Measurements from ENCODE around the gene CCDC85C. TPM values are rescaled to one million over a fixed set of nuclear protein-coding genes. Genes with fewer than 3 reads are reported as not detected.

CCDC85C gene
- total and polyA plus RNA-seq, 2 experiments from 2014 or later: 4.5 to 24.9 TPM

DNA sequence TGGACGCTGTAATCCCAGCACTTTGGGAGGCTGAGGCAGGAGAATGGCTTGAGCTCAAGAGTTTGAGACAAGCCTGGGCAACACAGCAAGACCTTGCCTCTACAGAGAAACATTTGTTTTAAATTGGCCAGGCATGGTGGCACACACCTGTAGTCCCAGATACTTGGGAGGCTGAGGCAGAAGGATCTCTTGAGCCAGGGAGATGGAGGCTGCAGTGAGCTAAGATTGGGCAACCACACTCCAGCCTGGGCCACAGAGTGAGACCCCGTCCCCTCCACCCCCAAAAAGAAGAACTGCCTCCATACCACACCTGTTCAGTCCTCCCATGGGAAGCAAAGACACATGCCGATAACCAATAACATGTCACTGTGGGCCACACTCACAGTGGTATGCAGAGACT lies 19.2 kb downstream of the CCDC85C start (continued):
- TF ChIP-seq ZNF331 (CRISPR knock-in tag; IDR thresholded peaks at IDR 0.05; ENCODE audit: low read depth) (no peak), POLR2AphosphoS5 (IDR thresholded peaks at IDR 0.05; ENCODE audit: low read depth) (no peak), JUNB (IDR thresholded peaks at IDR 0.05; ENCODE audit: unreplicated experiment) (no peak), CREB1 (CRISPR knock-in tag; IDR thresholded peaks at IDR 0.05; ENCODE audit: low read depth) (no peak), EZH2 (IDR thresholded peaks at IDR 0.05; ENCODE audit: low read depth, unreplicated experiment) (no peak)
- TF ChIP-seq, protein P1, sequence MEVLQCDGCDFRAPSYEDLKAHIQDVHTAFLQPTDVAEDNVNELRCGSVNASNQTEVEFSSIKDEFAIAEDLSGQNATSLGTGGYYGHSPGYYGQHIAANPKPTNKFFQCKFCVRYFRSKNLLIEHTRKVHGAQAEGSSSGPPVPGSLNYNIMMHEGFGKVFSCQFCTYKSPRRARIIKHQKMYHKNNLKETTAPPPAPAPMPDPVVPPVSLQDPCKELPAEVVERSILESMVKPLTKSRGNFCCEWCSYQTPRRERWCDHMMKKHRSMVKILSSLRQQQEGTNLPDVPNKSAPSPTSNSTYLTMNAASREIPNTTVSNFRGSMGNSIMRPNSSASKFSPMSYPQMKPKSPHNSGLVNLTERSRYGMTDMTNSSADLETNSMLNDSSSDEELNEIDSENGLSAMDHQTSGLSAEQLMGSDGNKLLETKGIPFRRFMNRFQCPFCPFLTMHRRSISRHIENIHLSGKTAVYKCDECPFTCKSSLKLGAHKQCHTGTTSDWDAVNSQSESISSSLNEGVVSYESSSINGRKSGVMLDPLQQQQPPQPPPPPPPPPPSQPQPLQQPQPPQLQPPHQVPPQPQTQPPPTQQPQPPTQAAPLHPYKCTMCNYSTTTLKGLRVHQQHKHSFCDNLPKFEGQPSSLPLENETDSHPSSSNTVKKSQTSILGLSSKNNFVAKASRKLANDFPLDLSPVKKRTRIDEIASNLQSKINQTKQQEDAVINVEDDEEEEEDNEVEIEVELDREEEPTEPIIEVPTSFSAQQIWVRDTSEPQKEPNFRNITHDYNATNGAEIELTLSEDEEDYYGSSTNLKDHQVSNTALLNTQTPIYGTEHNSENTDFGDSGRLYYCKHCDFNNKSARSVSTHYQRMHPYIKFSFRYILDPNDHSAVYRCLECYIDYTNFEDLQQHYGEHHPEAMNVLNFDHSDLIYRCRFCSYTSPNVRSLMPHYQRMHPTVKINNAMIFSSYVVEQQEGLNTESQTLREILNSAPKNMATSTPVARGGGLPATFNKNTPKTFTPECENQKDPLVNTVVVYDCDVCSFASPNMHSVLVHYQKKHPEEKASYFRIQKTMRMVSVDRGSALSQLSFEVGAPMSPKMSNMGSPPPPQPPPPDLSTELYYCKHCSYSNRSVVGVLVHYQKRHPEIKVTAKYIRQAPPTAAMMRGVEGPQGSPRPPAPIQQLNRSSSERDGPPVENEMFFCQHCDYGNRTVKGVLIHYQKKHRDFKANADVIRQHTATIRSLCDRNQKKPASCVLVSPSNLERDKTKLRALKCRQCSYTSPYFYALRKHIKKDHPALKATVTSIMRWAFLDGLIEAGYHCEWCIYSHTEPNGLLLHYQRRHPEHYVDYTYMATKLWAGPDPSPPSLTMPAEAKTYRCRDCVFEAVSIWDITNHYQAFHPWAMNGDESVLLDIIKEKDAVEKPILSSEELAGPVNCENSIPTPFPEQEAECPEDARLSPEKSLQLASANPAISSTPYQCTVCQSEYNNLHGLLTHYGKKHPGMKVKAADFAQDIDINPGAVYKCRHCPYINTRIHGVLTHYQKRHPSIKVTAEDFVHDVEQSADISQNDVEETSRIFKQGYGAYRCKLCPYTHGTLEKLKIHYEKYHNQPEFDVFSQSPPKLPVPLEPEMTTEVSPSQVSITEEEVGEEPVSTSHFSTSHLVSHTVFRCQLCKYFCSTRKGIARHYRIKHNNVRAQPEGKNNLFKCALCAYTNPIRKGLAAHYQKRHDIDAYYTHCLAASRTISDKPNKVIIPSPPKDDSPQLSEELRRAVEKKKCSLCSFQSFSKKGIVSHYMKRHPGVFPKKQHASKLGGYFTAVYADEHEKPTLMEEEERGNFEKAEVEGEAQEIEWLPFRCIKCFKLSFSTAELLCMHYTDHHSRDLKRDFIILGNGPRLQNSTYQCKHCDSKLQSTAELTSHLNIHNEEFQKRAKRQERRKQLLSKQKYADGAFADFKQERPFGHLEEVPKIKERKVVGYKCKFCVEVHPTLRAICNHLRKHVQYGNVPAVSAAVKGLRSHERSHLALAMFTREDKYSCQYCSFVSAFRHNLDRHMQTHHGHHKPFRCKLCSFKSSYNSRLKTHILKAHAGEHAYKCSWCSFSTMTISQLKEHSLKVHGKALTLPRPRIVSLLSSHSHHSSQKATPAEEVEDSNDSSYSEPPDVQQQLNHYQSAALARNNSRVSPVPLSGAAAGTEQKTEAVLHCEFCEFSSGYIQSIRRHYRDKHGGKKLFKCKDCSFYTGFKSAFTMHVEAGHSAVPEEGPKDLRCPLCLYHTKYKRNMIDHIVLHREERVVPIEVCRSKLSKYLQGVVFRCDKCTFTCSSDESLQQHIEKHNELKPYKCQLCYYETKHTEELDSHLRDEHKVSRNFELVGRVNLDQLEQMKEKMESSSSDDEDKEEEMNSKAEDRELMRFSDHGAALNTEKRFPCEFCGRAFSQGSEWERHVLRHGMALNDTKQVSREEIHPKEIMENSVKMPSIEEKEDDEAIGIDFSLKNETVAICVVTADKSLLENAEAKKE (CRISPR knock-in tag; IDR thresholded peaks at IDR 0.05): no peak

DNA sequence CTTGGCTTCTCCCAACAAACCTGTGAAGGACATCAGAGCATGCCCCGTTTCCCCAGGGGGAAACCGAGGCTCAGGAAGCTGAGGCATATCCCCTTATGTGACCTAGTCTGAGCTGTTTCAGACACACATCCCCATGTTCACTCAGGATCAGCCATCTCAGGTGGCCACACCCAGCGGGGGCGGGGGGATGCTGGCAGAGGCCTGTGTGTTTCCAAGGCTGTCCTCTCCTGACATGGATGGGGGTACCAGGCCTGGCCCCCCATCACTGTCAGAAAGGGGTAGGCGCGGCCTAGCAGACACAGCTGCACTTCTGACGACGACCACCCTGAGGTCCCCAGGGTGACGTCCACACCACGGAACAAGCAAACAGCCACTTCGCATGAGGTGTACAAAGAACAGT lies 22.1 kb downstream of the CCDC85C start:
- TF ChIP-seq EZH2 (IDR thresholded peaks at IDR 0.05; ENCODE audit: low read depth, unreplicated experiment) (no peak), EZH2phosphoT487 (IDR thresholded peaks at IDR 0.05; ENCODE audit: unreplicated experiment) (no peak), ZNF331 (CRISPR knock-in tag; IDR thresholded peaks at IDR 0.05; ENCODE audit: low read depth) (no peak), NANOG (IDR thresholded peaks at IDR 0.05; ENCODE audit: borderline replicate concordance) (no peak)
- TF ChIP-seq, protein P2, sequence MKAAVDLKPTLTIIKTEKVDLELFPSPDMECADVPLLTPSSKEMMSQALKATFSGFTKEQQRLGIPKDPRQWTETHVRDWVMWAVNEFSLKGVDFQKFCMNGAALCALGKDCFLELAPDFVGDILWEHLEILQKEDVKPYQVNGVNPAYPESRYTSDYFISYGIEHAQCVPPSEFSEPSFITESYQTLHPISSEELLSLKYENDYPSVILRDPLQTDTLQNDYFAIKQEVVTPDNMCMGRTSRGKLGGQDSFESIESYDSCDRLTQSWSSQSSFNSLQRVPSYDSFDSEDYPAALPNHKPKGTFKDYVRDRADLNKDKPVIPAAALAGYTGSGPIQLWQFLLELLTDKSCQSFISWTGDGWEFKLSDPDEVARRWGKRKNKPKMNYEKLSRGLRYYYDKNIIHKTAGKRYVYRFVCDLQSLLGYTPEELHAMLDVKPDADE (IDR thresholded peaks at IDR 0.05): no peak
- TF ChIP-seq, protein P3, sequence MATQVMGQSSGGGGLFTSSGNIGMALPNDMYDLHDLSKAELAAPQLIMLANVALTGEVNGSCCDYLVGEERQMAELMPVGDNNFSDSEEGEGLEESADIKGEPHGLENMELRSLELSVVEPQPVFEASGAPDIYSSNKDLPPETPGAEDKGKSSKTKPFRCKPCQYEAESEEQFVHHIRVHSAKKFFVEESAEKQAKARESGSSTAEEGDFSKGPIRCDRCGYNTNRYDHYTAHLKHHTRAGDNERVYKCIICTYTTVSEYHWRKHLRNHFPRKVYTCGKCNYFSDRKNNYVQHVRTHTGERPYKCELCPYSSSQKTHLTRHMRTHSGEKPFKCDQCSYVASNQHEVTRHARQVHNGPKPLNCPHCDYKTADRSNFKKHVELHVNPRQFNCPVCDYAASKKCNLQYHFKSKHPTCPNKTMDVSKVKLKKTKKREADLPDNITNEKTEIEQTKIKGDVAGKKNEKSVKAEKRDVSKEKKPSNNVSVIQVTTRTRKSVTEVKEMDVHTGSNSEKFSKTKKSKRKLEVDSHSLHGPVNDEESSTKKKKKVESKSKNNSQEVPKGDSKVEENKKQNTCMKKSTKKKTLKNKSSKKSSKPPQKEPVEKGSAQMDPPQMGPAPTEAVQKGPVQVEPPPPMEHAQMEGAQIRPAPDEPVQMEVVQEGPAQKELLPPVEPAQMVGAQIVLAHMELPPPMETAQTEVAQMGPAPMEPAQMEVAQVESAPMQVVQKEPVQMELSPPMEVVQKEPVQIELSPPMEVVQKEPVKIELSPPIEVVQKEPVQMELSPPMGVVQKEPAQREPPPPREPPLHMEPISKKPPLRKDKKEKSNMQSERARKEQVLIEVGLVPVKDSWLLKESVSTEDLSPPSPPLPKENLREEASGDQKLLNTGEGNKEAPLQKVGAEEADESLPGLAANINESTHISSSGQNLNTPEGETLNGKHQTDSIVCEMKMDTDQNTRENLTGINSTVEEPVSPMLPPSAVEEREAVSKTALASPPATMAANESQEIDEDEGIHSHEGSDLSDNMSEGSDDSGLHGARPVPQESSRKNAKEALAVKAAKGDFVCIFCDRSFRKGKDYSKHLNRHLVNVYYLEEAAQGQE (IDR thresholded peaks at IDR 0.05; ENCODE audit: unreplicated experiment): no peak
- TF ChIP-seq, protein P4, sequence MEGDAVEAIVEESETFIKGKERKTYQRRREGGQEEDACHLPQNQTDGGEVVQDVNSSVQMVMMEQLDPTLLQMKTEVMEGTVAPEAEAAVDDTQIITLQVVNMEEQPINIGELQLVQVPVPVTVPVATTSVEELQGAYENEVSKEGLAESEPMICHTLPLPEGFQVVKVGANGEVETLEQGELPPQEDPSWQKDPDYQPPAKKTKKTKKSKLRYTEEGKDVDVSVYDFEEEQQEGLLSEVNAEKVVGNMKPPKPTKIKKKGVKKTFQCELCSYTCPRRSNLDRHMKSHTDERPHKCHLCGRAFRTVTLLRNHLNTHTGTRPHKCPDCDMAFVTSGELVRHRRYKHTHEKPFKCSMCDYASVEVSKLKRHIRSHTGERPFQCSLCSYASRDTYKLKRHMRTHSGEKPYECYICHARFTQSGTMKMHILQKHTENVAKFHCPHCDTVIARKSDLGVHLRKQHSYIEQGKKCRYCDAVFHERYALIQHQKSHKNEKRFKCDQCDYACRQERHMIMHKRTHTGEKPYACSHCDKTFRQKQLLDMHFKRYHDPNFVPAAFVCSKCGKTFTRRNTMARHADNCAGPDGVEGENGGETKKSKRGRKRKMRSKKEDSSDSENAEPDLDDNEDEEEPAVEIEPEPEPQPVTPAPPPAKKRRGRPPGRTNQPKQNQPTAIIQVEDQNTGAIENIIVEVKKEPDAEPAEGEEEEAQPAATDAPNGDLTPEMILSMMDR (conservative IDR thresholded peaks at IDR 0.05; ENCODE audit: low read depth in 2 of 2): no peak
- Mint-ChIP-seq H3K9me3 (no peaks in the 10 kb centered on the region), H3K36me3 (ENCODE audit: low read depth) (no peaks in the 10 kb centered on the region), H3K4me3 (no peak overlapping the region), H3K4me1 (peaks cover 21% of the 10 kb centered on the region), H3K27me3 (ENCODE audit: insufficient read depth, low read depth, poor library complexity) (peaks cover 3% of the 10 kb centered on the region), H3K27ac (no peak overlapping the region)
- no peaks in the 10 kb centered on the region for H3F3A ChIP-seq (replicated peaks; ENCODE audit: low read depth)
- H3K9me2 ChIP-seq (ENCODE audit: insufficient read depth): no peaks in the 10 kb centered on the region
- ATAC-seq (no peak), DNase-seq (ENCODE audit: low spot score) (no peak)
- H2AFZ ChIP-seq: no peak overlapping the region
- H4K20me1 ChIP-seq (replicated peaks; ENCODE audit: insufficient read depth): peaks cover 4% of the 10 kb centered on the region; the same call in 1 of the 2 replicates
- H3K4me1 ChIP-seq (ENCODE audit: insufficient read depth): peaks cover 11% of the 10 kb centered on the region; the same call in 1 of the 2 replicates
- peaks cover 43% of the 10 kb centered on the region for H3K79me2 ChIP-seq (replicated peaks; ENCODE audit: insufficient read depth)
- H3K27me3 ChIP-seq (ENCODE audit: insufficient read depth): no peaks in the 10 kb centered on the region
- H3K27ac ChIP-seq (ENCODE audit: low read depth): no peak overlapping the region
- H3K36me3 ChIP-seq (ENCODE audit: insufficient read depth): no peaks in the 10 kb centered on the region
- H3K4me3 ChIP-seq: no peak overlapping the region
- no peak overlapping the region for H3K4me2 ChIP-seq
